ENCODE results near the gene KLF16. TPM values are rescaled to one million over a fixed set of nuclear protein-coding genes. Genes with fewer than 3 reads are reported as not detected.

Gene KLF16
- total and polyA plus RNA-seq, 2 experiments from 2014 or later = 4.6 to 11.0 TPM

DNA sequence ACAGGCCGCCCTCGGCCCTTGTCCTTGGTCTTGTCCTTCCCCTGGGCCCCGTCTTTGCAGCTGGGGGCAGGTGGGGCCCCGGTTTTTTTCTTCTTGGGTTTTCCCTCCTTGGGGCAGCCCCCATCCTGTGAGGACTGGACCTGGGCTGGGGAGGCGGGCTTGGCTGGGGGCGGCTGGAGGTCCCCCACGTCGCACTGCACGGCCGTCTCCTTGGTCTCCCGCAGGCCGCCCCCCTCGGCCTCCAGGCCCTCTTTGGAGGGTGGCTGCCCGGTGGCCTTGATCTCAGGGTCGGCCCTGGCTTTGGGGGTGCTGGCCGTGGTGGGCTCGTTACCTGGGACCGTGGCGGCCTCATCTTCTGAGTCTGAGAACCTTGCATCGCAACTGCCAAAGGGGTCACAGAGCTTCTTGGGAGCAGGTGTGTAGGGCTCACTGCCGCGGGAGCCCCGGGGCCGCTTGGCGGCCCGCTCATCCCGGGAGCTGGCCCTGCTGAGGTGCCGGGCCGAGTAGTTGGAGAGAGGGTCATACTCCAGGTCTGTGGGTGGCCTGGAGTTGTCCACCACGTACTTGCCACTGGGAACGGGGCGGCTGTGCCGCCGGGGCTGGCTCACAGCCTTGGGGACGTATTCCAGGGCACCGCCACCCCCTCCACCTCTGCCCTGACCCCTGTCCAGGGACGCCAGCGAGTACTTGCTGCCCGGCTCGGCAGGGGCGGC is 35.7 kb downstream of the KLF16 start:
- no peaks in the 10 kb centered on the region for H3K9me2 ChIP-seq (ENCODE audit: insufficient read depth)
- H3K79me2 ChIP-seq (ENCODE audit: insufficient read depth) = peaks cover 41% of the 10 kb centered on the region
- in situ Hi-C loops (cut with MboI) = no loop called here
- H4K20me1 ChIP-seq (ENCODE audit: insufficient read depth) = no peaks in the 10 kb centered on the region
- no peak for DNase-seq
- H3K9me3 ChIP-seq (ENCODE audit: low read depth) = no peaks in the 10 kb centered on the region
- H3K4me3 ChIP-seq = no peak overlapping the region
- no peak overlapping the region for H3K27ac ChIP-seq
- WGBS, 2 experiments (ENCODE audit: low coverage in 1 of 2, low lambda C conversion rate in 2 of 2, missing lambda C conversion rate in 2 of 2) = 90 to 91% methylated on average over 37 to 41 of the region's 41 CpGs
- H3K4me1 ChIP-seq (ENCODE audit: insufficient read depth) = no peaks in the 10 kb centered on the region
- TF ChIP-seq EZH2phosphoT487 (IDR thresholded peaks at IDR 0.05; ENCODE audit: insufficient read depth, low read depth) (no peak), EZH2 (IDR thresholded peaks at IDR 0.05; ENCODE audit: insufficient read depth, poor library complexity, severe bottlenecking) (no peak)
- no peak overlapping the region for H2AFZ ChIP-seq
- H3F3A ChIP-seq (ENCODE audit: insufficient read depth) = no peaks in the 10 kb centered on the region
- H3K9ac ChIP-seq = no peak overlapping the region
- no peaks in the 10 kb centered on the region for H3K27me3 ChIP-seq (replicated peaks; ENCODE audit: insufficient read depth)
- H3K36me3 ChIP-seq (ENCODE audit: low read depth) = no peaks in the 10 kb centered on the region
- no peak overlapping the region for H3K4me2 ChIP-seq (ENCODE audit: unreplicated experiment)

DNA sequence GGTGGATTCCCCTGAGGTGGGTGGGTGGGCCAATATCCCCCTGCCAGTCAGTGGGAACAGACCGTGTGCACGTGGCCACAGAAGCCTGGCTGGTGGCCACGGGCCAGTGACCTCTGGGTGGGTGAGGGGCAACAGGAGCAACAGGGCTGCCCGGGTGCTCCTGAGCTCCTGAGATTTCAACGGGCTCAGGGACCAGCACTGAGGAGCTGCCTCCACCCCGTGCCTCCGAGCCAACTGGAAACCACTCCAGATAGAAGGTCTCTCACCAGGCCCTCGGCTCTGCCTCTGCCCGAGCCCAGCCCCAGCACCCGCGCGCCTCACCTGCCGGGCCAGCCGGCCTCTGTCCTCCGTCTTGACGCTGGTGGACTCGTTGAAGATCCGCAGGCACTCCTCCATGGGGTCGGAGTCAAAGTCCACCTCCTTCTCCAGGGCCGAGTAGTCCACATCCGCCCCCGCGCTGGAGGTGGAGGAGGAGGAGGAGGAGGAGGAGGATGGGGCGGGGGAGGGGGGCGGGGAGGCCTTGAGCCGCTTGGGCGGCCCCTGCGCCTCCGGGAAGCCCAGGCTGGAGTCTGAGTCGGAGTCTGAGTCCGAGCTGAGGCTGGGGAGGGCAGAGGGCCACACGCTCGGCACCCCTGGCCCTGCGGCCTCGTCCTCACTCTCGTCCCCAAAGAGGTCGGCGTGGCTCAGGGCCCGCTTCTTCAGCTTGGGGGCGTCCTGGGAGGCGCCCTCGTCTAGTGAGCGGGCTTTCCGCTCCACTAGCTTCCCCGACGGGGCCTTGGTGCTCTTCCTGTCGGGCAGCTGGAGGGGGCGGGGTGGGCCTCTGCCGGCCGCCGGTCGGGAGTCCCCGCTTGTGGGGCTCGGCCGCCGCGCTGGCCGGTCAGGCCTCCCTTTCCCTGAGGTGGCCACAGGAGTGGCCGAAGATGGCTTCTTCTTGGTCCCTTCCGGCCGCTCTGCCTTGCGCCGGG is 36.5 kb downstream of the KLF16 start:
- Histone ChIP-seq H3K4me3 (no peak overlapping the region), H3K9ac (no peak overlapping the region), H3K9me3 (ENCODE audit: low read depth) (no peaks in the 10 kb centered on the region), H4K20me1 (ENCODE audit: insufficient read depth) (no peaks in the 10 kb centered on the region), H3K36me3 (ENCODE audit: low read depth) (no peaks in the 10 kb centered on the region), H3F3A (ENCODE audit: insufficient read depth) (no peaks in the 10 kb centered on the region), H3K27me3 (replicated peaks; ENCODE audit: insufficient read depth) (no peaks in the 10 kb centered on the region), H2AFZ (no peak overlapping the region), H3K27ac (no peak overlapping the region), H3K4me2 (ENCODE audit: unreplicated experiment) (no peak overlapping the region), H3K79me2 (ENCODE audit: insufficient read depth) (peaks cover 32% of the 10 kb centered on the region), H3K9me2 (ENCODE audit: insufficient read depth) (no peaks in the 10 kb centered on the region), H3K4me1 (ENCODE audit: insufficient read depth) (no peaks in the 10 kb centered on the region)
- in situ Hi-C loops (cut with MboI) = no loop called here
- TF ChIP-seq EZH2 (IDR thresholded peaks at IDR 0.05; ENCODE audit: insufficient read depth, poor library complexity, severe bottlenecking) = no peak
- TF ChIP-seq EZH2phosphoT487 (IDR thresholded peaks at IDR 0.05; ENCODE audit: insufficient read depth, low read depth) = no peak
- DNase-seq = no peak
- 78 to 81% methylated on average over 29 to 60 of the region's 63 CpGs for WGBS, 2 experiments (ENCODE audit: low coverage in 1 of 2, low lambda C conversion rate in 2 of 2, missing lambda C conversion rate in 2 of 2)

DNA sequence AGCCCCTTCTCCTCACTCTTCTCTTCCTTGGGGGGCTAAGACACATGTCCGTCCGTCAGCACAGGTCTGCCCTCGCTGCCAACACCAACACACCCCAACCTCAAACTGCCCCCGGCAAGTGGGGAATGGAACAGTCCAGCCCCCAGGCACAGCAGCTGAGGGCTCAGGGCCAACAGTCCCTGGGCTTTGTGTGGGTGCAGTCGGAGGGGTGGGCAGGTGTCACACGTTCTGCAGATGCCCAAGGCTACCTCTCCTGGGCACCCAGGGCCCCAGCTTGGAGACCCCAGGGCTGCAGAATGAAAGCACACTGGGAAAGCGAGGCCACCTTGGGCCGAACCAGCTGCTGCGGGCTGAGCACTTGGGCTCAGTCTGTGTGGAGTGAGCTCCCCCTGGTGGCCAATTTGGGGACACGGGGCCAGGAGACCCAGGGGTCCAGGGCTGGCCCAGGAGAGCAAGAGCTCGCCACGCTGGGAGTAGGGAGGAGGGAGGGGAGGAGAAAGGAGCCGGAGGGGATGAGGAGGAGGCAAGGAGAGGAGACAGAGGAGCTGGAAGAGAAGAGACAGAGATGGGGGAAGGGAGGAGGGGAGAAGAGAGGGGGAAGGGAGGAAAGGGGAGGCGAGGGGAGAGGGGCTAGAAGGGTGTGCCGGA is 37.3 kb downstream of the KLF16 start:
- peaks cover 26% of the 10 kb centered on the region for H3K79me2 ChIP-seq (ENCODE audit: insufficient read depth)
- no peak overlapping the region for H3K4me2 ChIP-seq (ENCODE audit: unreplicated experiment)
- DNase-seq = peak; percentile 80
- no peak for TF ChIP-seq EZH2phosphoT487 (IDR thresholded peaks at IDR 0.05; ENCODE audit: insufficient read depth, low read depth)
- TF ChIP-seq EZH2 (IDR thresholded peaks at IDR 0.05; ENCODE audit: insufficient read depth, poor library complexity, severe bottlenecking) = no peak
- no peak overlapping the region for H3K27ac ChIP-seq
- no peak overlapping the region for H3K9ac ChIP-seq
- no peaks in the 10 kb centered on the region for H3K27me3 ChIP-seq (replicated peaks; ENCODE audit: insufficient read depth)
- no peaks in the 10 kb centered on the region for H3K4me1 ChIP-seq (ENCODE audit: insufficient read depth)
- H2AFZ ChIP-seq = no peak overlapping the region
- H3K9me2 ChIP-seq (ENCODE audit: insufficient read depth) = no peaks in the 10 kb centered on the region
- no peaks in the 10 kb centered on the region for H3F3A ChIP-seq (ENCODE audit: insufficient read depth)
- no peak overlapping the region for H3K4me3 ChIP-seq
- in situ Hi-C loops (cut with MboI) = no loop called here
- WGBS, 2 experiments (ENCODE audit: low coverage in 1 of 2, low lambda C conversion rate in 2 of 2, missing lambda C conversion rate in 2 of 2) = 39 to 40% methylated on average over 8 to 15 of the region's 15 CpGs
- no peaks in the 10 kb centered on the region for H3K36me3 ChIP-seq (ENCODE audit: low read depth)
- H3K9me3 ChIP-seq (ENCODE audit: low read depth) = no peaks in the 10 kb centered on the region
- H4K20me1 ChIP-seq (ENCODE audit: insufficient read depth) = no peaks in the 10 kb centered on the region

DNA sequence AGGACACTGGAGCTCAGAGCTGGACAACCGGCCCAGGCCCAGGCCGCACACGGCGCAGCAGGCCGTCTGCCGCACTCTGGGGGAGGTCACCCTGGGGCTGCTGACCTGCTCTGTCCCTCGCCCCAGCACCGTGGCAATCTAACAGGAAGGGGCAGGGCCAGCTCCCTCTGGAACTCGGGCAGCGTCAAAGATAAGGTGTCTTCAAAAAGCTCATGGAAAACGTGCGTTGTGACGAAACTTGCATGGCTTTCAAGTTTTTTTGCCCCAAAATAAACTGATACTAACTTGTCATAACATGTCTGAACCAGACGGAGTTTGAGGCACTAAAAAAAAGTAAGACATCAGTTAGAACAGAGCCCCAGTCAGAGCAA is 39.1 kb downstream of the KLF16 start:
- WGBS, 2 experiments (ENCODE audit: low coverage in 1 of 2, low lambda C conversion rate in 2 of 2, missing lambda C conversion rate in 2 of 2) = 83 to 84% methylated on average over 14 of the region's 14 CpGs
- H4K20me1 ChIP-seq (ENCODE audit: insufficient read depth) = no peaks in the 10 kb centered on the region
- no peak overlapping the region for H3K9ac ChIP-seq
- no peaks in the 10 kb centered on the region for H3K9me2 ChIP-seq (ENCODE audit: insufficient read depth)
- H3K79me2 ChIP-seq (ENCODE audit: insufficient read depth) = peaks cover 8% of the 10 kb centered on the region
- no peak overlapping the region for H2AFZ ChIP-seq
- no peak overlapping the region for H3K27ac ChIP-seq
- no peaks in the 10 kb centered on the region for H3K9me3 ChIP-seq (ENCODE audit: low read depth)
- H3K4me1 ChIP-seq (ENCODE audit: insufficient read depth) = no peaks in the 10 kb centered on the region
- TF ChIP-seq EZH2 (IDR thresholded peaks at IDR 0.05; ENCODE audit: insufficient read depth, poor library complexity, severe bottlenecking) (no peak), EZH2phosphoT487 (IDR thresholded peaks at IDR 0.05; ENCODE audit: insufficient read depth, low read depth) (no peak)
- no peak for DNase-seq
- no peak overlapping the region for H3K4me2 ChIP-seq (ENCODE audit: unreplicated experiment)
- H3K4me3 ChIP-seq = no peak overlapping the region
- no peaks in the 10 kb centered on the region for H3F3A ChIP-seq (ENCODE audit: insufficient read depth)
- no peaks in the 10 kb centered on the region for H3K27me3 ChIP-seq (replicated peaks; ENCODE audit: insufficient read depth)
- peaks cover 6% of the 10 kb centered on the region; the same call in 1 of the 2 replicates for H3K36me3 ChIP-seq (ENCODE audit: low read depth)
- in situ Hi-C loops (cut with MboI) = no loop called here

All from GM23248 (cell line).